GM12892 (cell line): ENCODE results near the gene SH3BP4.

ENCODE experiments used
- POLR2A ChIP-seq: IDR thresholded peaks from 2 replicates; pipeline ENCODE4 v1.6.1; 2011; ENCODE audit warnings: low read depth, low read length, control low read depth
- TAF1 ChIP-seq: IDR thresholded peaks from 2 replicates; pipeline ENCODE4 v1.6.1; 2011; ENCODE audit warnings: low read depth, mild to moderate bottlenecking, control low read depth, low read length, borderline replicate concordance

DNA sequence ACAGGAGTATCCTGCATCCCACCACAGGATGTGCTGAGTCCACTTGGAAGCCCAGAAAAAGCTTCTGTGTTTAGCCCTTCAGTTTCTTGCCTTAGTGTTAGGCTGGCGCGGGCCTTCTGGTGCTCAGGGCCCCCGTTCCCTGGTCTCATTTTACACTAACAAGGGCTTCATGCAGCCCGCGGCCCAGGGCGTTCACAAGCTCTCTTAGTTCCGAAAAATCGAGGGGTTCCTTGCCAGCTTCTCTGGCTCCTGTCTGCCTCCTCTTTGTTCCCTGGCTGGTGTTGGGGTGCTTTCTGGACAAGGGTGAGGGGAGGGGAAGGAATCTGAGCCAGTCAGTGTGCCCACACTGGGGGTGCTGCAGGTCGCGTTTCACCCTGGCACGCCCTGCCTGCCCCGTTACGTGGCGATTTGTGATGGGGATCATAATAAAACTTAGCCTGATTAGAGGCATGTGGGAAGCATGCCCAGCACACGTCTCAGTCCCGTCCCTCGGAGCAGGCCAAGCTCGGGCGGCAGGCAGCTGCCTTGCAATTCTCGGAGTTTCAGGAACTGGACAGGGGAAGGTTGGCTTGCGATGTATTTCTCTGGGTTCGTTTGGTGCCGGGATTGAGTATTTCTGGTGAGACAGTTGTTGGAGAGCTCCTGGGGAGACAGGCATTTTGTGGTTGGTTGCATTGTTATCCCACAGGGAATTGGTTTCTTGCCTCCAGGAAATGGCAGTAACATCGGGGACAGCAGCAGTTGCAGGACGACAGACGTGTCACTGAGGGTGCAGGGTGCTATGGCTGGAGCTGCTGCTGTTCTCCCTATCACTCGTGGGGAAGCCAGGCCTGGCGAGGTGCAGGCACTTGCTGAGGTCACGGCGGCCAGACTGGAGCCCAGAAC is 22.9 kb downstream of the SH3BP4 start:
- TF ChIP-seq TAF1 (no peak), POLR2A (no peak)
